Measurements from ENCODE around the gene TIGAR.

TIGAR gene

DNA sequence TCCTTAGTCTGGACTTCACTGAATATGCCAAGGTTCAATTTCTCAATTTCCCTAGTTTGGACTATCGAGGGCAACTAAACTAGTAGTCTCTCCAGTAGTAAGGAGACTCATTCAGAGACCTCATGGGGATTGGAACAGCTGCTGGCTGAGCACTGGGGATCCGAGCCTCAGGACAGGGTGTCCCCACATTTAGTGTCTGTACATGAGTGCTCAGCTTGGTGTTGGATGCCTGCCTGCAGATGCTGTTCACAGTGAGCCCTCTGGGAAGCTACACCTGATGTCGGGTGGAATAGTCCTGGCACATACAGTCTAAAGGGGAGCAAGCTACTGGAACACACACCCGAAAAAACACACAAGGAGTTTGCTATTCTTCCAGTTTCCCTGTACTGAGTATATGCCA is 59.3 kb downstream of the TIGAR start:
- DNase-seq: no peak

GRCh38 chr12:4383304-4383865 is 62.4 kb downstream of the TIGAR start:
- DNase-seq: no peak

DNA sequence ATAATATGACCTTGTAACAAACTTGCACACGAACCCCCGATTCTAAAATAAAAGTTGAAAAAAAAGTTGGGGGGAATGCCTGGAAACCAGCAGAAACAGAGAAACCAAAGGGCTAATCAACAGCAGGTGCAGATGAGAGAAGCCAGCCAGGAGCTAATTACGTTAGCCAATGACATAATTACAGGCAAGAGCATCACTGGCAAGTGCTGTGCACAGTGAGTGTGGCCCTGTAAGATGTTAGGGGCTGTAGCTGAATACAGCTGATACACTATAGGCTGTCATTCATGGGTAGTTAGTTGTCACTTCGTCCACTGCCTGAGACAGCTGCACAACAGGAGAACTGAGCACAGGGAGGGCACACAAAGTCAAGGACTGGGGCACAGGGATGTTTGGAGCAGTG is 65.8 kb downstream of the TIGAR start:
- no peak for DNase-seq

- DNase-seq: no peak
Observed at GRCh38 chr12:4387607-4388006, 66.6 kb downstream of the TIGAR start.

DNA sequence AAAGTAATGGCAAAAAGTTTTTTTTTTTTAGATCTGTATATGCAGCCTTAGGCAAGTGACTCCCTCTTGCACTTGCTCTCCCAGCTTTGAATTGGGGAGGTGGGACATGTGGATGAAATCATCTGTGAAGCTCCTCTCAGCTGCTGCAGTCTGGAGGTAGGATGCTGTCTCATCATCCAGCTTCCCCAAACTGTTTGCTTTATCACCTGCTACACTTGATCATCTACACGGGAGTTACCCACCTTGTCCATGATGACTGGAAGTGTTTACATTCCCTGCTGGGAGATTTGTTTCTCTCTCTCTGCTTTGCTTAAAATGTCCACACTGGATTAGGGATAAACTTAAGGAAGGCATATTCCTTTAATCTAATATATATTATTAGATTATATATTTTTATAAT is 67.0 kb downstream of the TIGAR start:
- no peak for DNase-seq

DNA sequence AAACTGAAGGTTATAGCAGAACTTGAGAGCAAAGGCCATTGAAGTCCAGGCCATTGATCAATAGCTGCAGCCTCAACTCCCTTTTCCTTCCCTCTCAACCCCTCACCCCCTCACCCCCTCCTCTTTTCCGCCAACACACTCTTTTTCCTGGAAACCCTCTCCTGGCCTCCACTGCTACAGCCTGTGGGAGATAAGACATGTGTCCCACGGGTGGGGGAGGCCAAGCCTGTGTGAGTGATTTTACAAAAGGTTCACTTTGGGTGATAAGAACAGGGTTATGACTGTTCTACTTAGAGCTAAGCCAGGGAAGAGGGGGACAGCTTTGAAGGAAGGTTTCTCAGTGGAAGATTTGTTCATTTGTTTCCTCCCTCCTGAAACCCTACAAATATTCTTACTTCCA is 67.6 kb downstream of the TIGAR start:
- no peak for DNase-seq

GRCh38 chr12:4392223-4392742 is 71.3 kb downstream of the TIGAR start:
- DNase-seq: no peak

DNA sequence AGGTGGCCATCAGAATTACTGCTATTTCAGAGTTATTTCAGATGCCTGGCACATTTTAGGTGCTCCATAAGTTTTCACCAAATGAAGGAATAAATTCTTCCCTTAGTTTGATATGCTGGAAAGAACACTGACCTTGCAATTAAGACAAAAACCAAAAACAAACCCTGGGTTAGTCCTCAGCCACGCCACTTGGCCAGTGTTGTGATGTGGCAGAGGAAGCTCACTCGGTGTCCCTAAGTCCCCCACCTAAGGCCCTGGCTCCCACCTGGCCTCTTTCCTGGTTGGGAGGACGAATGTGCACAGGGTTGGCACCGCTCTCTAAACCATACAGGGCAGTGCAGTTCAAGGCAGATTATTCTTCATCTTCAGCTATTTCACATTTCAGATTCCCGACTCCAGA is 72.2 kb downstream of the TIGAR start:
- no peak for DNase-seq

GRCh38 chr12:4395818-4396217 is 74.8 kb downstream of the TIGAR start:
- no peak for DNase-seq

- no peak for DNase-seq
Observed at GRCh38 chr12:4401117-4401516, 80.1 kb downstream of the TIGAR start.

GRCh38 chr12:4402996-4403395 is 82.0 kb downstream of the TIGAR start:
- no peak for DNase-seq

All from activated T-cell treated with anti-CD3 and anti-CD28 coated beads, Interleukin-2, amount 50 U/mL, for 48 hours (primary cell).